C4-2B (cell line): ENCODE data around the gene C19orf12.

Experiments
- CTCF ChIP-seq: fragments of 450-650 bp; conservative IDR thresholded peaks from 2 replicates; pipeline ENCODE4 v1.5.1; 2017; ENCODE audit warnings: mild to moderate bottlenecking
- ZFX ChIP-seq: fragments of 450-650 bp; IDR thresholded peaks from 2 replicates; pipeline ENCODE4 v1.6.1; 2017

GRCh38 chr19:29711584-29712132, 3.4 kb downstream of the C19orf12 start:
- TF ChIP-seq CTCF (no peak), ZFX (no peak)
